Vagina (tissue), 2 donors: ENCODE measurements around the gene APBB2. TPM values are rescaled to one million over a fixed set of nuclear protein-coding genes. Genes with fewer than 3 reads are reported as not detected.
"Not testable (repeated sequence)": the region's sequence is repeated elsewhere in the genome, so short reads cannot be mapped to it uniquely, and the experiment has no call there.

ENCODE experiments used
- DNase-seq, 2 donors: peaks; one replicate each; pipeline ENCODE4 v3.0.0-alpha.2; 2017; ENCODE audit errors: extremely low spot score in 2 of 2
- H3K27ac ChIP-seq: fragments of 200-600 bp; sonication (generic); one replicate; pipeline ENCODE4 v1.5.1; 2019
- H3K27me3 ChIP-seq: fragments of 200-600 bp; sonication (generic); one replicate; pipeline ENCODE4 v1.5.1; 2019
- H3K36me3 ChIP-seq, 2 donors: fragments of 200-600 bp; sonication (generic); one replicate each; pipeline ENCODE4 v1.5.1; 2017 to 2019
- H3K4me1 ChIP-seq: fragments of 200-600 bp; sonication (generic); one replicate; pipeline ENCODE4 v1.5.1; 2019
- H3K4me3 ChIP-seq, 2 donors: fragments of 200-600 bp; sonication (generic); 1 replicate in 1 of 2; 2 replicates in 1 of 2; pipeline ENCODE4 v1.5.1; 2016 to 2019
- H3K9me3 ChIP-seq: fragments of 200-600 bp; sonication (generic); one replicate; pipeline ENCODE4 v1.5.1; 2019
- CTCF ChIP-seq, 3 experiments: fragments of 450-650 bp in 2 of 3; fragments of 200-600 bp in 1 of 3; sonication (generic) in 1 of 3; IDR thresholded peaks; one replicate each; pipeline ENCODE4 v1.5.1; 2017 to 2019; ENCODE audit warnings: antibody characterized with exemption in 3 of 3, mild to moderate bottlenecking in 2 of 3, moderate library complexity in 2 of 3
- POLR2A ChIP-seq, 2 donors: fragments of 450-650 bp; IDR thresholded peaks; one replicate each; pipeline ENCODE4 v1.6.1; 2017; ENCODE audit warnings: antibody characterized with exemption in 2 of 2, mild to moderate bottlenecking in 2 of 2, moderate library complexity in 2 of 2
- POLR2AphosphoS5 ChIP-seq, 2 donors: sonication (generic); formaldehyde crosslinking; IDR thresholded peaks; one replicate each; pipeline ENCODE4 v1.9.0; 2017; ENCODE audit warnings: antibody characterized with exemption in 2 of 2, mild to moderate bottlenecking in 2 of 2, low read depth in 1 of 2; ENCODE audit not compliant: insufficient read depth in 1 of 2
- intact Hi-C: fragments of 100-400 bp; cut with DNase I; formaldehyde crosslinking; loops from one replicate; pipeline ENCODE4 v1.15.1; 2023
- total RNA-seq: library from RNA; depleted of rRNA; stranded (reverse); fragments of >200 nt; gene quantifications from one replicate; pipeline ENCODE4 v1.2.3, GENCODE V29; 2016

The APBB2 gene
- total RNA-seq, 1 donor from 2014 or later, result 68.8 TPM

DNA sequence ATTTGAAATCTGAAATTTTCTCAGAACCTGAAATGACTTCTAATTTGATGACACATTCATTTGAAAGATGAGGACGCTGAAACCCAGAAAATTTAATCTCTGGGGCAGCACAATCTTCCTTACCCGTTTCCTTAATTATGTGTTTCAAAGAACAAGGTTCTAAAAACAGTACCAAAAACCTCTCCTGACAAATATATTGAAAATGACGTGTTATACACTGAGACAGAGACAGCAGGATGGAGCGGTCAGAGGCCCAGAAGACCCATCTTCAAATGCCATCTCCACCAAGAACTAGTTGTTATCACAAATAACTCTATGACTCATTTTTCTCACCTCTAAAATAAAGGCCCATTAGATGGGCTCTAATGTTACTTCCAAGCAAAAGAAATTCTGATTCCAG, 287.3 kb downstream of the APBB2 start:
- Histone ChIP-seq H3K4me1 (no peaks in the 10 kb centered on the region), H3K27me3 (no peaks in the 10 kb centered on the region), H3K9me3 (no peaks in the 10 kb centered on the region), H3K4me3 (no peak overlapping the region), H3K27ac (no peak overlapping the region), H3K36me3 (no peaks in the 10 kb centered on the region)
- intact Hi-C loops, result loop anchor here (5.0 to 10.0 kb wide), 2 partner anchors 48 to 285 kb away; partner anchors contain the start of gene APBB2
- DNase-seq, result no peak
- no peak for TF ChIP-seq POLR2AphosphoS5 (IDR thresholded peaks at IDR 0.05; ENCODE audit: insufficient read depth in 1 of 2, low read depth in 1 of 2)
- TF ChIP-seq CTCF (IDR thresholded peaks at IDR 0.05), result no peak
- TF ChIP-seq POLR2A (IDR thresholded peaks at IDR 0.05), result no peak

DNA sequence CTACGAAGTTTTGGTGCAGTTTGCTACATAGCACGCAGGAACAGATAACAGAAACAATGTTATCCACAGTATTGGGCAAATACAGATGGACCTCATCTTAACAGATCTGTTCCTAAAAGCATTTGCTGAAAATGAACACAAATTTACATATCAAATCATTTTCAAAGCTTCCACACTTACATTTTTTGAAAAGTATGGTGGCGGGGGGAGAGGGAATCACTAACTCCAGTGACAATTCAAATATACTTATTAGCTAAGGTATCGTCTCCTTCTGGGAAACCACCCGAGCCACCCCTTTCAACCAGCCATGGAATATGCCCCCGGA, 289.6 kb downstream of the APBB2 start:
- Histone ChIP-seq H3K36me3 (no peaks in the 10 kb centered on the region), H3K27ac (no peak overlapping the region), H3K4me1 (no peaks in the 10 kb centered on the region), H3K4me3 (no peak overlapping the region), H3K27me3 (no peaks in the 10 kb centered on the region), H3K9me3 (no peaks in the 10 kb centered on the region)
- no peak for DNase-seq
- intact Hi-C loops, result loop anchor here (5.0 to 10.0 kb wide), 2 partner anchors 50 to 288 kb away; partner anchors contain the start of gene APBB2
- TF ChIP-seq POLR2AphosphoS5 (IDR thresholded peaks at IDR 0.05; ENCODE audit: insufficient read depth in 1 of 2, low read depth in 1 of 2), result no peak
- no peak for TF ChIP-seq POLR2A (IDR thresholded peaks at IDR 0.05)
- no peak for TF ChIP-seq CTCF (IDR thresholded peaks at IDR 0.05)

DNA sequence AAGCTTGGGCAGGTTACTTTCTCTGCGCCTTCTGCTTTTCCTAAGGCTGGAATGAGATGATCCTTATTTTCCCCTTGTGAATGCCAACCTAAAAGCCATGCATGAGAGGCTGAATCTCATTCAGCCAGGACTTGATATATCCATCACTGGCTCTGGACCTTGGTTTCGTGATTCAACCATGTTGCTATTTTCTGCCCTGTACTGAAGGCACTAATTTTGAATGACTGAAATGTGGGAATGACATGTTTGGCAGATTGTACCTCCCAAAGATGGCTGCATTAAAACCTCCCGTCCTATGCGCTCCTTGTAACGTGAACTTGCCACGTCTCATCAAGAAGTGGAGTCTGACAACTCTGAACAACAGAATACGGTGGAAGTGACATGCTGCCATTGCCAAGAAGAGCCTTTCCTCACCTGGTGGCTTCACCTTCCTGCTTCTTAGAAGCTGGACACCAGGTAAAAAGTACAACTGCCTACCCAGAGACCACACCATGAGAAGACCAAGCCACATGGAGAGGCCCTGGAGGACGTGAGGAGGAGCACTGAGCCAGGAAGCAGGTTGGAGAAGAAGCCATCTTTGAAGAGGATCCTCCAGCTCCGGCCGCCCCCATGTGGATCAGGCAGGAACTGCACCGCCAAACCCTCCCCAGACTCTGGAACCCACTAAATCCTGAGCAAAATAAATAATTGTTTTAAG, 290.1 kb downstream of the APBB2 start:
- intact Hi-C loops, result loop anchor here (10.0 kb wide), 1 partner anchor 51 kb away; no protein-coding TSS in a partner anchor
- TF ChIP-seq POLR2AphosphoS5 (IDR thresholded peaks at IDR 0.05; ENCODE audit: insufficient read depth in 1 of 2, low read depth in 1 of 2) (no peak), CTCF (IDR thresholded peaks at IDR 0.05) (peak in 2 of 3 experiments; percentile 41 to 62), POLR2A (IDR thresholded peaks at IDR 0.05) (no peak)

DNA sequence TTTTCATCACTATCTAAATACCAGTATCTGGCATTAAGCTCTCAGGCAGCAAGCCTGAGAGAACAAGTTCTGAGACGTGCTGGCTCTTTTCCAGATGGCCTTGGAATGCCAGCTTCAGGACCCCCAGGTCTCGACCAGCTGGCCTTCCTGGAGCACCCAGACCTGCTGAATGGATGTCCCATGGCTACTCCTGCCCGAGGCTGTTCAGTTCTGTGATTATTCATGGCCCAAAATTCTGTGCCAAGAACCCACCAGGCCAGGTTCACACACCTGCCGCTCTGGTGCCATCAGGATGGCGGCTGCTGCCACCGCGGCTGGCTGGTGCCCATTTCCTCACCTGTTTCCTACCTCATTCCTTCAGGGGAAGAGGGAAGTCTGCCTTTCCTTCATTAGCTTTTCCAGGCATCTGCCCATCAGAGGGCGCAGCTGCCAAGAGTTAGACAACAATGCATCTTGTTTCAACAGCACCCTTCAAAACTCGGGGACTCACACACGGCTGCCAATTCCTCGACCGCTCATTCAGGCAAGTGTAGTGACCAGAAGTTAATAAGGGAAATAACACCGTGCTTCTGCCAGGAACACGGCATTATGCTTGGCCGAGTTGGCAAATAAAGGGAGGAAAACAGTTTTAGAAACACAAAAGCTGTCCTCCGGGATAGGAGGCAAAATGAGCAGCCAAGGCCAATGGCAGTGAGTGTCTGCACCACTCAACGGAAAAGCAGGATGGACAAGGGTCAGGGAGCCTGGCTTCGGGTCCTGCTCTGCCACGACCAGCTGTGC, 290.8 kb downstream of the APBB2 start:
- no peaks in the 10 kb centered on the region for H3K27me3 ChIP-seq
- no peaks in the 10 kb centered on the region for H3K9me3 ChIP-seq
- H3K27ac ChIP-seq, result no peak overlapping the region
- no peak for DNase-seq
- intact Hi-C loops, result loop anchor here (10.0 kb wide), 1 partner anchor 51 kb away; no protein-coding TSS in a partner anchor
- H3K36me3 ChIP-seq, result no peaks in the 10 kb centered on the region
- H3K4me1 ChIP-seq, result peaks cover 6% of the 10 kb centered on the region
- no peak overlapping the region for H3K4me3 ChIP-seq
- TF ChIP-seq POLR2AphosphoS5 (IDR thresholded peaks at IDR 0.05; ENCODE audit: insufficient read depth in 1 of 2, low read depth in 1 of 2) (peak in 1 of 2 donors; percentile 50), CTCF (IDR thresholded peaks at IDR 0.05) (no peak), POLR2A (IDR thresholded peaks at IDR 0.05) (no peak)

More for the DNA sequence above, 290.1 kb downstream of the APBB2 start:
- H3K4me3 ChIP-seq, result no peak overlapping the region
- H3K9me3 ChIP-seq, result no peaks in the 10 kb centered on the region
- H3K36me3 ChIP-seq, result no peaks in the 10 kb centered on the region
- H3K27ac ChIP-seq, result no peak overlapping the region
- no peaks in the 10 kb centered on the region for H3K27me3 ChIP-seq
- DNase-seq, result no peak
- H3K4me1 ChIP-seq, result no peaks in the 10 kb centered on the region

- H3K36me3 ChIP-seq, H3K27me3 ChIP-seq, H3K27ac ChIP-seq, H3K9me3 ChIP-seq, DNase-seq, H3K4me3 ChIP-seq: not testable (repeated sequence)
- intact Hi-C loops, result loop anchor here (10.0 kb wide), 1 partner anchor 55 kb away; no protein-coding TSS in a partner anchor
- peaks cover 21% of the 10 kb centered on the region for H3K4me1 ChIP-seq
Observed at GRCh38 chr4:40919976-40920375, 294.4 kb downstream of the APBB2 start.
